GM23248 (cell line): ENCODE data around the gene KLRD1. TPM values are rescaled to one million over a fixed set of nuclear protein-coding genes. Genes with fewer than 3 reads are reported as not detected.
A peak's percentile ranks its signal among the peaks of the same experiment; 100 is the strongest.

Experiments
- DNase-seq: peaks from one replicate; pipeline ENCODE4 v3.0.0-alpha.2; 2015
- H2AFZ ChIP-seq: fragments of 200-600 bp; sonication (generic); 2 replicates; pipeline ENCODE4 v1.6.1; 2016; ENCODE audit warnings: antibody characterized with exemption
- H3F3A ChIP-seq: fragments of 200-600 bp; sonication (generic); 2 replicates; pipeline ENCODE4 v1.6.1; 2016; ENCODE audit warnings: mild to moderate bottlenecking, antibody characterized with exemption, mixed run types; ENCODE audit not compliant: insufficient read depth
- H3K27ac ChIP-seq: fragments of 200-600 bp; sonication (generic); 2 replicates; pipeline ENCODE4 v1.5.1; 2016; ENCODE audit warnings: mild to moderate bottlenecking
- H3K27me3 ChIP-seq: fragments of 200-600 bp; sonication (generic); replicated peaks from 2 replicates; pipeline ENCODE4 v1.6.1; 2016; ENCODE audit warnings: mild to moderate bottlenecking; ENCODE audit not compliant: insufficient read depth
- H3K36me3 ChIP-seq: fragments of 200-600 bp; sonication (generic); 2 replicates; pipeline ENCODE4 v1.6.1; 2016; ENCODE audit warnings: low read depth, mild to moderate bottlenecking
- H3K4me1 ChIP-seq: fragments of 200-600 bp; sonication (generic); 2 replicates; pipeline ENCODE4 v1.6.1; 2016; ENCODE audit warnings: mild to moderate bottlenecking; ENCODE audit not compliant: insufficient read depth
- H3K4me2 ChIP-seq: fragments of 200-600 bp; sonication (generic); one replicate; pipeline ENCODE4 v1.6.1; 2016; ENCODE audit warnings: mild to moderate bottlenecking; ENCODE audit not compliant: unreplicated experiment
- H3K4me3 ChIP-seq: fragments of 200-600 bp; sonication (generic); 2 replicates; pipeline ENCODE4 v1.5.1; 2016; ENCODE audit warnings: mild to moderate bottlenecking
- H3K79me2 ChIP-seq: fragments of 200-600 bp; sonication (generic); 2 replicates; pipeline ENCODE4 v1.6.1; 2016; ENCODE audit warnings: mild to moderate bottlenecking; ENCODE audit not compliant: insufficient read depth
- H3K9ac ChIP-seq: fragments of 200-600 bp; sonication (generic); 2 replicates; pipeline ENCODE4 v1.6.1; 2016; ENCODE audit warnings: mild to moderate bottlenecking
- H3K9me2 ChIP-seq: fragments of 200-600 bp; sonication (generic); 2 replicates; pipeline ENCODE4 v1.6.1; 2016; ENCODE audit warnings: mixed run types, mild to moderate bottlenecking, moderate library complexity; ENCODE audit not compliant: insufficient read depth
- H3K9me3 ChIP-seq: fragments of 200-600 bp; sonication (generic); one replicate; pipeline ENCODE4 v1.6.1; 2017; ENCODE audit warnings: low read depth
- H4K20me1 ChIP-seq: fragments of 200-600 bp; sonication (generic); 2 replicates; pipeline ENCODE4 v1.6.0; 2016; ENCODE audit not compliant: insufficient read depth
- EZH2 ChIP-seq: fragments of 200-600 bp; sonication (generic); IDR thresholded peaks from 2 replicates; pipeline ENCODE4 v1.6.1; 2018; ENCODE audit warnings: antibody characterized with exemption, mild to moderate bottlenecking; ENCODE audit not compliant: insufficient read depth, poor library complexity, severe bottlenecking
- EZH2phosphoT487 ChIP-seq: fragments of 200-600 bp; sonication (generic); IDR thresholded peaks from 2 replicates; pipeline ENCODE4 v1.6.1; 2018; ENCODE audit warnings: antibody characterized with exemption, moderate library complexity, mild to moderate bottlenecking, low read depth; ENCODE audit not compliant: insufficient read depth
- WGBS, 2 experiments: methylation state at CpG; one replicate each; pipeline ENCODE4 v1.1.6; 2015 to 2017; ENCODE audit warnings: low lambda C conversion rate in 2 of 2, low coverage in 1 of 2; ENCODE audit errors: missing lambda C conversion rate in 2 of 2; 5-methylcytosine and 5-hydroxymethylcytosine counted together
- in situ Hi-C: fragments of 300-500 bp; cut with MboI; formaldehyde crosslinking; loops from 2 replicates; pipeline ENCODE4 v1.15.0; 2020
- polyA plus RNA-seq: library from polyadenylated mRNA; unstranded; fragments of >200 nt; fragmentation: Nextera tagmentation; extraction: Ambion mirVana; gene quantifications from 2 replicates; pipeline ENCODE4 v1.2.1, GENCODE V29; 2016
- total RNA-seq: library from RNA; depleted of rRNA; stranded (reverse); fragments of >200 nt; shearing (Covaris generic); gene quantifications from 2 replicates; pipeline ENCODE4 v1.2.3, GENCODE V29; 2014; rRNA removed

The KLRD1 gene, protein sequence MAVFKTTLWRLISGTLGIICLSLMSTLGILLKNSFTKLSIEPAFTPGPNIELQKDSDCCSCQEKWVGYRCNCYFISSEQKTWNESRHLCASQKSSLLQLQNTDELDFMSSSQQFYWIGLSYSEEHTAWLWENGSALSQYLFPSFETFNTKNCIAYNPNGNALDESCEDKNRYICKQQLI
- total RNA-seq (0.11 and 0.13 TPM in 2 replicates), polyA plus RNA-seq (0.01 and 0.25 TPM in 2 replicates)

DNA sequence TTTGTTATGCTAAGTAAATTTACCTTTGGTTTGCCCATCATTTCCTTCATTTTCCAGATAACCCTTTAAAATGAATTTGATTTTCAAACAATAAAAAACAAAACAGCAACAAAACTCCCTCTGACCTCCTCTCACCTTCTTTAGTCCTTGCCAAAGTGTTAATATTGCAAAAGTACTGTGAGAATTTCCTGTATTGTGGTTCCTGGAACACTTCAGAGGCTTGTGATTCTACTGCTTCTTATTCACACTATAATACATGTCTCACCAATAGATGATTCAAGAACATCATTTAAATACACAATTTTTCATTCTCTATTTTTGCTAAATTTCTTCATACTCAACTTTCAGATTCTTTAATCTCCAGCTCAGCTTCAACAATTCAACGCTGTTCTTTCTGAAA lies at the start of gene KLRD1:
TSS of gene KLRD1 (plus strand) at position 241 of the 400 bp plus-strand sequence. CDS start 208 bp downstream, outside the sequence.
- DNase-seq = peak; percentile 32
- in situ Hi-C loops = no loop called here
- 89 to 100% methylated on average over 1 of the region's 1 CpG for WGBS, 2 experiments

DNA sequence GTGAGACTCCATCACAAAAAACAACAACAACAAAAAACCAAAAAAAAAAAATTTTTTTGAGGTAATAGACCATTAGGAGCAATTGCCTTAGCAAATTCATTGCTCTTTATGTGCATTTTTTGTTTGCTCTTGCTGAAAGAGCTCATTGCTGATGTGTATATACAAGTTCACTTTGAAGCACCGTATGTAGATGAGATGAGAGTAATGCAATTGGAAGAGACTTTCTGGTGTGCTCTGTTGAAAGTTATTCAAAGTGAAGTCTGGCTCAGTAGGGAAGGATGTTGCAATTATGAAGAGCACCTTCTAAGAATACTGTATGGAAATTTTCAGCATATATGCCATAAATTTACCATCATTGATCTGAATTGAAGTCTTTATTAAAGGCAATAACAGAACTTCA lies 46.7 kb upstream of the KLRD1 start:
- Histone ChIP-seq H3K9ac (no peak overlapping the region), H3F3A (no peaks in the 10 kb centered on the region), H3K9me2 (no peaks in the 10 kb centered on the region; the same call in 1 of the 2 replicates), H3K27ac (no peak overlapping the region), H3K4me1 (no peaks in the 10 kb centered on the region), H3K27me3 (no peaks in the 10 kb centered on the region), H3K4me3 (no peak overlapping the region), H3K36me3 (no peaks in the 10 kb centered on the region), H2AFZ (no peak overlapping the region), H4K20me1 (no peaks in the 10 kb centered on the region), H3K79me2 (no peaks in the 10 kb centered on the region), H3K9me3 (no peaks in the 10 kb centered on the region), H3K4me2 (no peak overlapping the region)
- in situ Hi-C loops = loop anchor here (25.0 kb wide), 1 partner anchor 951 kb away; no protein-coding TSS in a partner anchor
- DNase-seq = no peak
- TF ChIP-seq EZH2phosphoT487 = no peak
- no peak for TF ChIP-seq EZH2
- 0 to 5% methylated on average over 1 of the region's 1 CpG for WGBS, 2 experiments

More for the DNA sequence above, at the start of gene KLRD1:
- H3K4me1 ChIP-seq = peaks cover 16% of the 10 kb centered on the region; the same call in 1 of the 2 replicates
- H3K9ac ChIP-seq = no peak within 1 kb of the TSS
- H3K36me3 ChIP-seq = no peaks in the 10 kb centered on the region
- H4K20me1 ChIP-seq = no peaks in the 10 kb centered on the region
- peaks cover 18% of the 10 kb centered on the region for H3K27me3 ChIP-seq
- H3K4me3 ChIP-seq = no peak within 1 kb of the TSS
- H3K79me2 ChIP-seq = no peaks in the 10 kb centered on the region
- peaks cover 9% of the 10 kb centered on the region for H3F3A ChIP-seq
- no peak within 1 kb of the TSS for H3K27ac ChIP-seq
- H2AFZ ChIP-seq = no peak within 1 kb of the TSS
- no peak for TF ChIP-seq EZH2phosphoT487
- TF ChIP-seq EZH2 = no peak
- H3K9me2 ChIP-seq = no peaks in the 10 kb centered on the region
- no peaks in the 10 kb centered on the region for H3K9me3 ChIP-seq
- no peak within 1 kb of the TSS for H3K4me2 ChIP-seq

DNA sequence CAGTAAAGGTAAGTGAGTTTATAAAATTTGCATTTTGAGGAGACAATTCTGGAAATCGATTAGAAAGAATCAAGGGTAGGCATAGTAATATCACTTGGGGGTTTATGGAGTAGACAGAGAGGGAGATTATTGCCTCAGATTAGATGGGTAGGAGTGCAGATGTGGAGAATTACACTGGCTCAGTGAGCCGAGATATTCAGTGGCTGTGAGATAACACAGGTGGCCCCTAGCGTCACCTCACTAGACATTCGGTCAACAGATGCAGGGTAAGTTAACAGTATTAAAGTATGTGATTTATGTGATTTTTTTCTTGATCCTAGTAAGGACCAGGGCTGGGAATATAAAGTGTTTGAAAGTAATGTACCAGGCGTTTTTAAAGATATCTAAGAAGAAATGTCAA lies 39.6 kb upstream of the KLRD1 start:
- Histone ChIP-seq H3K9me3 (no peaks in the 10 kb centered on the region), H3K27ac (no peak overlapping the region), H3F3A (no peaks in the 10 kb centered on the region), H3K9me2 (no peaks in the 10 kb centered on the region), H3K36me3 (no peaks in the 10 kb centered on the region), H2AFZ (no peak overlapping the region), H3K79me2 (no peaks in the 10 kb centered on the region), H3K4me2 (no peak overlapping the region), H3K4me3 (no peak overlapping the region), H4K20me1 (no peaks in the 10 kb centered on the region), H3K9ac (no peak overlapping the region), H3K27me3 (no peaks in the 10 kb centered on the region), H3K4me1 (no peaks in the 10 kb centered on the region)
- in situ Hi-C loops = loop anchor here (25.0 kb wide), 1 partner anchor 944 kb away; no protein-coding TSS in a partner anchor
- no peak for DNase-seq
- WGBS, 2 experiments = 60 to 63% methylated on average over 5 of the region's 5 CpGs
- TF ChIP-seq EZH2phosphoT487 = no peak
- no peak for TF ChIP-seq EZH2

DNA sequence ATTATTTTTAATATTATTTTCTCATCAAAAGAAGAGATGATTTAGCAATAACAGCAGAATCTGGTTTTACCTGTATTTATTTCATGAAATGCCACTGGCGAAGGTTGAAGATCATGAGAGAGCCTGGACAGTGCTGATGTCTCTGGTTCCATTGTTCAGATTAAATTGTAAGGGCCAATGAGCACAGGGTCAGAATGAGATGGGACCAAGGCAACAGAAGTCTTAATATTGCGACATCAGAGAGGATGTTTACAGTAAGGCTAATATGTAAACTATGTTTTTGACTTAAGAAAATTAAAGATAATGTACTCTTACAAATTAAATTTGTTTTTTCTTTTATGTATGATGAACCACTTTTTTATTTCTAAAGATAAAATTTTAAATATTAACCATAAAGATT lies 35.2 kb upstream of the KLRD1 start:
- Histone ChIP-seq H3K9ac (no peak overlapping the region), H3K27ac (no peak overlapping the region), H2AFZ (no peak overlapping the region), H3K36me3 (no peaks in the 10 kb centered on the region), H3K27me3 (no peaks in the 10 kb centered on the region), H3K4me1 (no peaks in the 10 kb centered on the region), H3K4me3 (no peak overlapping the region), H3K9me3 (no peaks in the 10 kb centered on the region), H3K4me2 (no peak overlapping the region), H3F3A (no peaks in the 10 kb centered on the region), H3K9me2 (no peaks in the 10 kb centered on the region), H3K79me2 (no peaks in the 10 kb centered on the region), H4K20me1 (no peaks in the 10 kb centered on the region)
- WGBS, 2 experiments = 88 to 90% methylated on average over 2 of the region's 2 CpGs
- TF ChIP-seq EZH2phosphoT487 (no peak), EZH2 (no peak)
- no peak for DNase-seq
- in situ Hi-C loops = loop anchor here (25.0 kb wide), 1 partner anchor 940 kb away; no protein-coding TSS in a partner anchor
